Measurements from ENCODE around the gene RABGAP1L. TPM values are rescaled to one million over a fixed set of nuclear protein-coding genes. Genes with fewer than 3 reads are reported as not detected.

The RABGAP1L gene
- total RNA-seq, 6 donors from 2014 or later = 41.3 to 229 (median 85.3) TPM

DNA sequence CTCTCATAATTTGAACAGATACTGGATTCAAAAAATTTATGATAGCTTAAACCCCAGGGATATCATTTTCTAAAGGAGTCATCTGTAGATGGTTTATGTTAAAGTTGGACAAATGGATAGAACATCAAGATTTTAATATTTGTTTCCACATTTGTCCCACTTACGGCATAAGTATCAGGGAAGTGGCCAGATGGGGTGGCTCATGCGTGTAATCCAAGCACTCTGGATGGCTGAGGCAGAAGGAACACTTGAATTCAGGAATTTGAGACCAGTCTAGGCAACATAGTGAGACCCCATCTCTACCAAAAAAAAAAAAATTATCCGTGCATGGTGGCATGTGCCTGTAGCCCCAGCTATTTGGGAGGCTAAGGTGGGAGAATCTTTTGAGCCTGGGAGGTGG is 517.5 kb downstream of the RABGAP1L start:
- 96 to 98% methylated on average over 3 of the region's 3 CpGs for WGBS, 2 donors

DNA sequence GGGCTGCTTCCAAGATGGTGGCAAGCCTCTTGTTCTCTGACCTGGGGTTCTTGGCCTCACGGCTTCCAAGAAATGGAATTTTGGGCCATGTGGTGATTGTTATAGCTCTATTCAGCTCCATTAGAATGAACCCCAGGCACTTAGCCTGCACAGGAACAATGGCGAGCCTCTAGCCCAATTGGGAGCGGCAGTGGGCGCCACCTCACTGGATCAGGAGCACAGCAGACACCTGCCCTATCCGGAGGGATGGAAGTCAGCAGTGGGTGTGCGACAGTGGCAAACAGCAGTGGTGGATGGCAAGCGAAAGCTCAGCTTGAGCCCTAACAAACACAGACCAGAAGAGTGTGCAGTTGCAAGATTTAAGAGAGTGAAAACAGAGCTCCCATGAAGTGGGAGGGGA is 519.3 kb downstream of the RABGAP1L start:
- no peak for DNase-seq

More for the DNA sequence above, 517.5 kb downstream of the RABGAP1L start:
- H3K4me1 ChIP-seq = no peaks in the 10 kb centered on the region
- no peak overlapping the region for H3K4me3 ChIP-seq
- H3K9me3 ChIP-seq = no peaks in the 10 kb centered on the region
- H3K36me3 ChIP-seq = no peaks in the 10 kb centered on the region
- no peak for ATAC-seq (ENCODE audit: low FRiP score in 2 of 2)
- no peak for DNase-seq
- no peak overlapping the region for H3K27ac ChIP-seq
- TF ChIP-seq EP300 (IDR thresholded peaks at IDR 0.05) (no peak), POLR2A (IDR thresholded peaks at IDR 0.05) (no peak)
- no peaks in the 10 kb centered on the region for H3K27me3 ChIP-seq

DNA sequence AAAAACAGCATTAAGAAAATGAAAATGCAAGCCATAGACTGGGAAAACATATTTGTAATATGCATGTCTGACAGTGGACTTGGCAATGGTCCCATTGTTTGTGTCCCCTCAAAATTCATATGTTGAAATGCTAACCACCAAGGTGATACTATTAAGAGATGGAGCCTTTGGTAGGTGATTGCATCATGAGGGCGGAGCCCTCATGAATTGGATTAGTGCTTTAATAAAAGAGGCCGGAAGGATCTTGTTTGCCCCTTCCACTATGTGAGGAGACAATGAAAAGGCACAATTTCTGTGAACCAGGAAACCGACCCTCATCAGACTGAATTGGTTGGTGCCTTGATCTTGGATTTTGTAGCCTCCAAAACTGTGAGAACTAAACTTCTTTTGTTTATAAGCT is 520.8 kb downstream of the RABGAP1L start:
- H3K4me3 ChIP-seq = no peak overlapping the region
- no peaks in the 10 kb centered on the region for H3K36me3 ChIP-seq
- DNase-seq (no peak), ATAC-seq (ENCODE audit: low FRiP score in 2 of 2) (no peak)
- H3K4me1 ChIP-seq = no peaks in the 10 kb centered on the region
- no peaks in the 10 kb centered on the region for H3K9me3 ChIP-seq
- no peak overlapping the region for H3K27ac ChIP-seq
- TF ChIP-seq, protein P1, sequence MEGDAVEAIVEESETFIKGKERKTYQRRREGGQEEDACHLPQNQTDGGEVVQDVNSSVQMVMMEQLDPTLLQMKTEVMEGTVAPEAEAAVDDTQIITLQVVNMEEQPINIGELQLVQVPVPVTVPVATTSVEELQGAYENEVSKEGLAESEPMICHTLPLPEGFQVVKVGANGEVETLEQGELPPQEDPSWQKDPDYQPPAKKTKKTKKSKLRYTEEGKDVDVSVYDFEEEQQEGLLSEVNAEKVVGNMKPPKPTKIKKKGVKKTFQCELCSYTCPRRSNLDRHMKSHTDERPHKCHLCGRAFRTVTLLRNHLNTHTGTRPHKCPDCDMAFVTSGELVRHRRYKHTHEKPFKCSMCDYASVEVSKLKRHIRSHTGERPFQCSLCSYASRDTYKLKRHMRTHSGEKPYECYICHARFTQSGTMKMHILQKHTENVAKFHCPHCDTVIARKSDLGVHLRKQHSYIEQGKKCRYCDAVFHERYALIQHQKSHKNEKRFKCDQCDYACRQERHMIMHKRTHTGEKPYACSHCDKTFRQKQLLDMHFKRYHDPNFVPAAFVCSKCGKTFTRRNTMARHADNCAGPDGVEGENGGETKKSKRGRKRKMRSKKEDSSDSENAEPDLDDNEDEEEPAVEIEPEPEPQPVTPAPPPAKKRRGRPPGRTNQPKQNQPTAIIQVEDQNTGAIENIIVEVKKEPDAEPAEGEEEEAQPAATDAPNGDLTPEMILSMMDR (IDR thresholded peaks at IDR 0.05) = no peak
- WGBS, 2 donors = 91% methylated on average over 3 of the region's 3 CpGs
- no peaks in the 10 kb centered on the region for H3K27me3 ChIP-seq

More for the DNA sequence above, 519.3 kb downstream of the RABGAP1L start:
- no peaks in the 10 kb centered on the region for H3K4me1 ChIP-seq
- H3K9me3 ChIP-seq = no peaks in the 10 kb centered on the region
- WGBS, 2 donors = 98 to 99% methylated on average over 4 to 7 of the region's 7 CpGs
- no peak overlapping the region for H3K27ac ChIP-seq
- H3K36me3 ChIP-seq = no peaks in the 10 kb centered on the region
- ATAC-seq (ENCODE audit: low FRiP score in 2 of 2) = no peak
- H3K27me3 ChIP-seq = no peaks in the 10 kb centered on the region
- TF ChIP-seq POLR2A (IDR thresholded peaks at IDR 0.05) (no peak), POLR2AphosphoS5 (IDR thresholded peaks at IDR 0.05) (no peak), EP300 (IDR thresholded peaks at IDR 0.05) (no peak)
- TF ChIP-seq, protein P1 (IDR thresholded peaks at IDR 0.05) = no peak
- no peak overlapping the region for H3K4me3 ChIP-seq

DNA sequence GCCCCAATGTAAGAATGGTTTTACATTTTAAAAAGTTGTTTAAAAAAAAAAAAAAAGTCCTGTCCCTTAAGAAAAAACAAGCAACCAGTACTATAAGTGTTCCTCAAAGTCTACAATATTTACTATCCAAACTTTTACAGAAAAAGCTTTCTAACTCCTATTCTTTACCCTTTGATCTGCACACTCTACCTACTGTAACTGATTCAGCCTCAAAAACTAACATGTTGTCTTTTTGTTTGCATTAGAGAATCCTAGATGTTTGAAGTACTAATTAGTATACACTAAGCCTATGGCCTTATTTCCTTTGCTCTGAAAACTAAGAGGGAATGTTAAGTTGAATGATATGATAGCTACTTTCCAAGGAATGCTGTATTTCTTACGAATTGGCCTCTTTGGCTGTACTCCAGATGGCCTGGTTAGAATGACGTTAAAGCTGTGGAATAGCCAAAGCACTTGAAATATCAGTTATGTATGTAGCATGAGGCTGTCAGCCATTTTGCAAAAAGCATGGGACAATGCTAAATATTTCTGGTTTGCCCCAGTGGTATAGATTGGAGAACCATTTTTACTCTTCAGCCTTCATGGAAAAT is 523.2 kb downstream of the RABGAP1L start:
- H3K9me3 ChIP-seq = no peaks in the 10 kb centered on the region
- H3K4me1 ChIP-seq = no peaks in the 10 kb centered on the region
- DNase-seq (no peak), ATAC-seq (ENCODE audit: low FRiP score in 2 of 2) (no peak)
- H3K4me3 ChIP-seq = no peak overlapping the region
- TF ChIP-seq EP300 (IDR thresholded peaks at IDR 0.05) = no peak
- TF ChIP-seq, protein P1 (IDR thresholded peaks at IDR 0.05) = no peak
- no peaks in the 10 kb centered on the region for H3K27me3 ChIP-seq
- no peaks in the 10 kb centered on the region for H3K36me3 ChIP-seq
- H3K27ac ChIP-seq = no peak overlapping the region
- WGBS, 2 donors = 51 to 64% methylated on average over 2 of the region's 2 CpGs

DNA sequence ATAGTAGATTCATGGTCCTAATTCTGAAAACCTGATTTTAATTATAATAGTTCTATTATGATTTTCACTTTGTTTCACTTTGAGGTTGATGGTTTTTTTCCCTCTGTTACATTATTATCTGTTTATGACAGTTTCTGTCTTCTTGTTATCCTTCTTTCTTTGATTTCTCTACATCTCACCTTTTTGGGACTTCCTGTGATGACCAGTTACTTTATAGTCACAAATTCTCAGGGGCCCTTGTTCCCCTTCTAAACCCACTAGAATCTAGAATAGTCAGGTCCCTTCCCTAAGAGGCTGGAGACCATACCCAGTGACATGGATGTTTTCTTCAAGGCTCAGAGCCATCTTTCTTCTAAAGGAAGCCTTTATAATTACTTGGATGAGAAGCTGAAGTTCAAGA is 526.9 kb downstream of the RABGAP1L start:
- Histone ChIP-seq H3K4me3 (no peak overlapping the region), H3K36me3 (no peaks in the 10 kb centered on the region), H3K27me3 (no peaks in the 10 kb centered on the region), H3K27ac (no peak overlapping the region), H3K9me3 (no peaks in the 10 kb centered on the region), H3K4me1 (no peaks in the 10 kb centered on the region)
- DNase-seq = no peak
- no peak for ATAC-seq (ENCODE audit: low FRiP score in 2 of 2)
- TF ChIP-seq, protein P1 (IDR thresholded peaks at IDR 0.05) = no peak
- TF ChIP-seq POLR2AphosphoS5 (IDR thresholded peaks at IDR 0.05) (no peak), POLR2A (IDR thresholded peaks at IDR 0.05) (no peak), EP300 (IDR thresholded peaks at IDR 0.05) (no peak)
